Peyer's patch (tissue), 4 donors: Measurements from ENCODE around the gene BTNL8.

Experiments used
- POLR2A ChIP-seq, 2 donors: fragments of 450-650 bp; IDR thresholded peaks; one replicate each; pipeline ENCODE4 v1.5.1; 2017; ENCODE audit warnings: antibody characterized with exemption in 2 of 2, mild to moderate bottlenecking in 2 of 2, moderate library complexity in 2 of 2
- TF ChIP-seq, protein P1 (sequence below), 6 experiments: fragments of 450-650 bp in 4 of 6; fragments of 200-600 bp in 2 of 6; sonication (generic) in 1 of 6; IDR thresholded peaks; one replicate each; pipeline ENCODE4 v1.5.1; 2017 to 2019; ENCODE audit warnings: antibody characterized with exemption in 6 of 6, mild to moderate bottlenecking in 3 of 6, moderate library complexity in 1 of 6

DNA sequence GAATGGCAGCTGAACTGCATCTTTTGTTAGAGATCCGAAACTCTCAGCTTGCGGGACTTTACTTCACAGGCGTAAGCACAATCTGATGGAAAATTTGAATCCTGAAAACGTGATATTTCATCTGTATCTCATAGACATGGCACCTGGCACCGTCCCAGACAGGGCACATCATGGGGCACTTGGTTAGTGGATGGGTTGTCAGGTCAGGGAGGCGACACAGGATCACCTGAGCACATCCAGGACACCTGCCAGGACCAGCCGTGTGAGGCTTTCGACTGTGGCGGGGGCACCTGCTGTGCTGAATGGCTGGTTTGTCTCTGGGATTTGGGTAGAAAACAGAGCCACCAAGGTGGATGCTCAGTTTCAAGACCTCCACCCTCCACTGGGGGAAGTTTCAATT lies 26.5 kb upstream of the BTNL8 start:
- no peak for TF ChIP-seq POLR2A (IDR thresholded peaks at IDR 0.05)
- TF ChIP-seq, protein P1, sequence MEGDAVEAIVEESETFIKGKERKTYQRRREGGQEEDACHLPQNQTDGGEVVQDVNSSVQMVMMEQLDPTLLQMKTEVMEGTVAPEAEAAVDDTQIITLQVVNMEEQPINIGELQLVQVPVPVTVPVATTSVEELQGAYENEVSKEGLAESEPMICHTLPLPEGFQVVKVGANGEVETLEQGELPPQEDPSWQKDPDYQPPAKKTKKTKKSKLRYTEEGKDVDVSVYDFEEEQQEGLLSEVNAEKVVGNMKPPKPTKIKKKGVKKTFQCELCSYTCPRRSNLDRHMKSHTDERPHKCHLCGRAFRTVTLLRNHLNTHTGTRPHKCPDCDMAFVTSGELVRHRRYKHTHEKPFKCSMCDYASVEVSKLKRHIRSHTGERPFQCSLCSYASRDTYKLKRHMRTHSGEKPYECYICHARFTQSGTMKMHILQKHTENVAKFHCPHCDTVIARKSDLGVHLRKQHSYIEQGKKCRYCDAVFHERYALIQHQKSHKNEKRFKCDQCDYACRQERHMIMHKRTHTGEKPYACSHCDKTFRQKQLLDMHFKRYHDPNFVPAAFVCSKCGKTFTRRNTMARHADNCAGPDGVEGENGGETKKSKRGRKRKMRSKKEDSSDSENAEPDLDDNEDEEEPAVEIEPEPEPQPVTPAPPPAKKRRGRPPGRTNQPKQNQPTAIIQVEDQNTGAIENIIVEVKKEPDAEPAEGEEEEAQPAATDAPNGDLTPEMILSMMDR (IDR thresholded peaks at IDR 0.05): no peak
